ENCODE data around the gene ZYG11B.
"Not testable (repeated sequence)": the region's sequence is repeated elsewhere in the genome, so short reads cannot be mapped to it uniquely, and the experiment has no call there.

- TF ChIP-seq, protein P1, sequence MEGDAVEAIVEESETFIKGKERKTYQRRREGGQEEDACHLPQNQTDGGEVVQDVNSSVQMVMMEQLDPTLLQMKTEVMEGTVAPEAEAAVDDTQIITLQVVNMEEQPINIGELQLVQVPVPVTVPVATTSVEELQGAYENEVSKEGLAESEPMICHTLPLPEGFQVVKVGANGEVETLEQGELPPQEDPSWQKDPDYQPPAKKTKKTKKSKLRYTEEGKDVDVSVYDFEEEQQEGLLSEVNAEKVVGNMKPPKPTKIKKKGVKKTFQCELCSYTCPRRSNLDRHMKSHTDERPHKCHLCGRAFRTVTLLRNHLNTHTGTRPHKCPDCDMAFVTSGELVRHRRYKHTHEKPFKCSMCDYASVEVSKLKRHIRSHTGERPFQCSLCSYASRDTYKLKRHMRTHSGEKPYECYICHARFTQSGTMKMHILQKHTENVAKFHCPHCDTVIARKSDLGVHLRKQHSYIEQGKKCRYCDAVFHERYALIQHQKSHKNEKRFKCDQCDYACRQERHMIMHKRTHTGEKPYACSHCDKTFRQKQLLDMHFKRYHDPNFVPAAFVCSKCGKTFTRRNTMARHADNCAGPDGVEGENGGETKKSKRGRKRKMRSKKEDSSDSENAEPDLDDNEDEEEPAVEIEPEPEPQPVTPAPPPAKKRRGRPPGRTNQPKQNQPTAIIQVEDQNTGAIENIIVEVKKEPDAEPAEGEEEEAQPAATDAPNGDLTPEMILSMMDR (IDR thresholded peaks at IDR 0.05), result not testable (repeated sequence)
- not testable (repeated sequence) for TF ChIP-seq POLR2A (IDR thresholded peaks at IDR 0.05)
These were observed 23.2 kb downstream of the ZYG11B start for GRCh38 chr1:52749496-52749895.

Data from gastroesophageal sphincter (tissue), 3 donors.